Body of pancreas (tissue), 4 donors: Measurements from ENCODE around the gene CLEC11A.

Experiments
- CTCF ChIP-seq, 7 experiments: fragments of 450-650 bp in 4 of 7; fragments of 200-600 bp in 3 of 7; sonication (generic) in 3 of 7; IDR thresholded peaks; one replicate each; pipeline ENCODE4 v1.5.1; 2016 to 2019; ENCODE audit warnings: antibody characterized with exemption in 7 of 7
- POLR2A ChIP-seq, 3 donors: fragments of 450-650 bp; IDR thresholded peaks; one replicate each; pipeline ENCODE4 v1.6.1; 2016; ENCODE audit warnings: antibody characterized with exemption in 3 of 3, mild to moderate bottlenecking in 2 of 3

GRCh38 chr19:50706387-50706786 is 16.8 kb upstream of the CLEC11A start:
- TF ChIP-seq CTCF (IDR thresholded peaks at IDR 0.05): no peak
- TF ChIP-seq POLR2A (IDR thresholded peaks at IDR 0.05): no peak
